HepG2 (cell line): ENCODE measurements around the gene BCAT1.

ENCODE experiments used
- POLR2A ChIP-seq, 2 experiments: IDR thresholded peaks; 2 replicates each; pipeline ENCODE4 v1.6.1; 2011; ENCODE audit warnings: low read depth in 2 of 2, low read length in 2 of 2, mild to moderate bottlenecking in 1 of 2, moderate library complexity in 1 of 2; ENCODE audit not compliant: insufficient read depth in 1 of 2
- ZIK1 ChIP-seq: sonication (generic); formaldehyde crosslinking; IDR thresholded peaks from 2 replicates; pipeline ENCODE4 v1.5.0; 2020; ENCODE audit warnings: mild to moderate bottlenecking, low read depth, missing genetic modification reagents, borderline replicate concordance
- TF ChIP-seq, protein P1 (sequence below): sonication (generic); formaldehyde crosslinking; IDR thresholded peaks from 2 replicates; pipeline ENCODE4 v1.4.0; 2020; ENCODE audit warnings: missing genetic modification reagents, borderline replicate concordance

DNA sequence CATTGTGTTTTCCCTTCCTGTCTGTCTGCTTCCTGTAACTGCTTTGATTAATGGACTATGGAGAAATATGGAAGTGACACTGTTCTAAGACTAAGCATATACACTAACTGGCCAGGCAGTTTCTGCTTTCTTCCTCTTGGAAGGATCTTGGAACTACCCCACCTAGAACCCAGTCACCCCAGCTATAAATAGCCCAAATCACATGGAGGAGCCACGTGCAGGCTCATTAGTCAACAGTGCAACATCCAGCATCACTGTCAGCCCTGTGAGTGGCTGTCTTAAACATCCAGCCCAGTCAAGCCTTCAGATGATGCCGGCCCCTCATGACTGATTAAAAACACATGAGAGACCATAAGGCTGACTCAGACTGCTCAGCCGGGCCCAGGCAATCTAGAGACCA is 39.2 kb downstream of the BCAT1 start:
- TF ChIP-seq POLR2A (IDR thresholded peaks at IDR 0.05; ENCODE audit: insufficient read depth in 1 of 2, low read depth in 2 of 2, low read length in 2 of 2) (no peak), ZIK1 (no peak)
- TF ChIP-seq, protein P1, sequence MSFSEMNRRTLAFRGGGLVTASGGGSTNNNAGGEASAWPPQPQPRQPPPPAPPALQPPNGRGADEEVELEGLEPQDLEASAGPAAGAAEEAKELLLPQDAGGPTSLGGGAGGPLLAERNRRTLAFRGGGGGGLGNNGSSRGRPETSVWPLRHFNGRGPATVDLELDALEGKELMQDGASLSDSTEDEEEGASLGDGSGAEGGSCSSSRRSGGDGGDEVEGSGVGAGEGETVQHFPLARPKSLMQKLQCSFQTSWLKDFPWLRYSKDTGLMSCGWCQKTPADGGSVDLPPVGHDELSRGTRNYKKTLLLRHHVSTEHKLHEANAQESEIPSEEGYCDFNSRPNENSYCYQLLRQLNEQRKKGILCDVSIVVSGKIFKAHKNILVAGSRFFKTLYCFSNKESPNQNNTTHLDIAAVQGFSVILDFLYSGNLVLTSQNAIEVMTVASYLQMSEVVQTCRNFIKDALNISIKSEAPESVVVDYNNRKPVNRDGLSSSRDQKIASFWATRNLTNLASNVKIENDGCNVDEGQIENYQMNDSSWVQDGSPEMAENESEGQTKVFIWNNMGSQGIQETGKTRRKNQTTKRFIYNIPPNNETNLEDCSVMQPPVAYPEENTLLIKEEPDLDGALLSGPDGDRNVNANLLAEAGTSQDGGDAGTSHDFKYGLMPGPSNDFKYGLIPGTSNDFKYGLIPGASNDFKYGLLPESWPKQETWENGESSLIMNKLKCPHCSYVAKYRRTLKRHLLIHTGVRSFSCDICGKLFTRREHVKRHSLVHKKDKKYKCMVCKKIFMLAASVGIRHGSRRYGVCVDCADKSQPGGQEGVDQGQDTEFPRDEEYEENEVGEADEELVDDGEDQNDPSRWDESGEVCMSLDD: no peak
